LNCAP (cell line): ENCODE measurements around the gene ZNF200.

Source experiments
- TF ChIP-seq, protein P1 (sequence below): fragments of 450-650 bp; IDR thresholded peaks from 2 replicates; pipeline ENCODE4 v1.5.1; 2017; ENCODE audit warnings: mild to moderate bottlenecking

Gene ZNF200, protein sequence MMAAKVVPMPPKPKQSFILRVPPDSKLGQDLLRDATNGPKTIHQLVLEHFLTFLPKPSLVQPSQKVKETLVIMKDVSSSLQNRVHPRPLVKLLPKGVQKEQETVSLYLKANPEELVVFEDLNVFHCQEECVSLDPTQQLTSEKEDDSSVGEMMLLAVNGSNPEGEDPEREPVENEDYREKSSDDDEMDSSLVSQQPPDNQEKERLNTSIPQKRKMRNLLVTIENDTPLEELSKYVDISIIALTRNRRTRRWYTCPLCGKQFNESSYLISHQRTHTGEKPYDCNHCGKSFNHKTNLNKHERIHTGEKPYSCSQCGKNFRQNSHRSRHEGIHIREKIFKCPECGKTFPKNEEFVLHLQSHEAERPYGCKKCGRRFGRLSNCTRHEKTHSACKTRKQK

DNA sequence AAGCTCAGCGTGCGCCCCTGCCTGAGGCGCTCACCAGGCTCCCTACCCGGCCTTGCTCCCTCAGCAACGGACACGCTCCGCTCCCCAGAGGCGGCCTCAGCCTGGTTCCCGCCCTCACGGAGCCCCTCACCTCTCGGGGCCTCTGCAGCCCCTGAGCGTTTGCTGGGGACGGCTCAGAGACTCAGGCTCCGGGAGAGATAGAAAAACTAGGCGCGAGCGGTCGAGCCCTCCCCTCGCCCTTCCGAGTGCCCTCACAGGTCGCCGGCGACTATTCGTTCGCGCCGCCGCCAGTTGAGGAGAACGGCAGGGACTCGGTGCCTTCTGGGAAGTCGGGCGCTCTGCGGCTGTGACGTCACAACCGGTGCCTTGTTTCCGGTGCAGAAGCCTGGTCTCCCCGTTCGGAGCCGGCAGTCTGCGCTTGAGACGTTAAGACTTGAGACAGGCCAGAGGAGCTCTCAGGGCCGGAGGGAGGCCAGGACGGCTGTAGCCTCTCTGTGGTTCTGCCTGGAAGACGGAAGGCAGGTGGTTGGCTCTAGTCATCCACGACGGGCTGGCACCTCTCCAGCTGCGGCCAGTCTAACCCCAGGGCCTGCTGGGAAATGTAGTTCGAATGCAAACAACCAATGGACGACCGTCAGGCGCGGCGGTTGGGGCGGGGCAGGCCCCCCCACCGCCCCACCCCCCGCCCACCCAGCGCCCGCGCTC, at the start of gene ZNF200:
Gene ZNF200 (minus strand): TSS at position 302 of the 705 bp plus-strand sequence. CDS start 1,403 bp downstream, outside the sequence.
- TF ChIP-seq, protein P1, sequence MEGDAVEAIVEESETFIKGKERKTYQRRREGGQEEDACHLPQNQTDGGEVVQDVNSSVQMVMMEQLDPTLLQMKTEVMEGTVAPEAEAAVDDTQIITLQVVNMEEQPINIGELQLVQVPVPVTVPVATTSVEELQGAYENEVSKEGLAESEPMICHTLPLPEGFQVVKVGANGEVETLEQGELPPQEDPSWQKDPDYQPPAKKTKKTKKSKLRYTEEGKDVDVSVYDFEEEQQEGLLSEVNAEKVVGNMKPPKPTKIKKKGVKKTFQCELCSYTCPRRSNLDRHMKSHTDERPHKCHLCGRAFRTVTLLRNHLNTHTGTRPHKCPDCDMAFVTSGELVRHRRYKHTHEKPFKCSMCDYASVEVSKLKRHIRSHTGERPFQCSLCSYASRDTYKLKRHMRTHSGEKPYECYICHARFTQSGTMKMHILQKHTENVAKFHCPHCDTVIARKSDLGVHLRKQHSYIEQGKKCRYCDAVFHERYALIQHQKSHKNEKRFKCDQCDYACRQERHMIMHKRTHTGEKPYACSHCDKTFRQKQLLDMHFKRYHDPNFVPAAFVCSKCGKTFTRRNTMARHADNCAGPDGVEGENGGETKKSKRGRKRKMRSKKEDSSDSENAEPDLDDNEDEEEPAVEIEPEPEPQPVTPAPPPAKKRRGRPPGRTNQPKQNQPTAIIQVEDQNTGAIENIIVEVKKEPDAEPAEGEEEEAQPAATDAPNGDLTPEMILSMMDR: no peak

DNA sequence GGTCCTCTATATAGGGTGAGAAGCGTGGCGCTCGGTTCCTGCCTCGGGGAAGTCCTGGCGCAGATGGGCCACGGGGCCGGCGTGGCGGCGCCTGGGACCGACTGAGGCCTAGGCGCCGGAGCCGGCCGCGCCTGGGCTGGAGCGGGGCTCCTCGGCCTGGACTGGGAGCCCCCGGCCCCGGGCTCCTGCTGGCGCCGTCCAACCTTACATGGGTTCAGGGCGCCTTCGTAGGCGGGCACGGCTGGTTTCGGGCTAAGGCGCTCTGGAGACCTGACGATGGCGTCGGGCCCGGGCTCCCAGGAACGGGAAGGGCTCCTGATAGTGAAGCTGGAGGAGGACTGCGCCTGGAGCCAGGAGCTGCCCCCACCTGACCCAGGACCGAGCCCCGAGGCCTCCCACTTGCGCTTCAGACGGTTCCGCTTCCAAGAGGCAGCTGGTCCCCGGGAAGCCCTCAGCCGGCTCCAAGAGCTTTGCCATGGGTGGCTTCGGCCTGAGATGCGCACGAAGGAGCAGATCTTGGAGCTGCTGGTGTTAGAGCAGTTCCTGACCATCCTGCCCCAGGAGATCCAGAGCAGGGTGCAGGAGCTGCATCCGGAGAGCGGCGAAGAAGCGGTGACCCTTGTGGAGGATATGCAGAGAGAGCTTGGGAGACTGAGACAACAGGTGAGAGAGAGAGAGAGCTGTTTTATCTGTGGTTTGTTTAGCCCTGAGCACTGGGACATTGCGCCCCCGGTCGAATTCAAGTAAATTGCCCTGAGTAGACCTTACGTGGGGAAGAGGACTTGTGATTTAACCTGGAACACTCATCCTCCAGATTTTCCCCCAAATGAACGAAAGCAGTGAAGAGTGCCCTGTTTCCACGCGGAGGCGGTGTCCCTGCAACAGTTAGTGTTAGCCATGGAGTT, 48.8 kb upstream of the ZNF200 start:
- TF ChIP-seq, protein P1: no peak

DNA sequence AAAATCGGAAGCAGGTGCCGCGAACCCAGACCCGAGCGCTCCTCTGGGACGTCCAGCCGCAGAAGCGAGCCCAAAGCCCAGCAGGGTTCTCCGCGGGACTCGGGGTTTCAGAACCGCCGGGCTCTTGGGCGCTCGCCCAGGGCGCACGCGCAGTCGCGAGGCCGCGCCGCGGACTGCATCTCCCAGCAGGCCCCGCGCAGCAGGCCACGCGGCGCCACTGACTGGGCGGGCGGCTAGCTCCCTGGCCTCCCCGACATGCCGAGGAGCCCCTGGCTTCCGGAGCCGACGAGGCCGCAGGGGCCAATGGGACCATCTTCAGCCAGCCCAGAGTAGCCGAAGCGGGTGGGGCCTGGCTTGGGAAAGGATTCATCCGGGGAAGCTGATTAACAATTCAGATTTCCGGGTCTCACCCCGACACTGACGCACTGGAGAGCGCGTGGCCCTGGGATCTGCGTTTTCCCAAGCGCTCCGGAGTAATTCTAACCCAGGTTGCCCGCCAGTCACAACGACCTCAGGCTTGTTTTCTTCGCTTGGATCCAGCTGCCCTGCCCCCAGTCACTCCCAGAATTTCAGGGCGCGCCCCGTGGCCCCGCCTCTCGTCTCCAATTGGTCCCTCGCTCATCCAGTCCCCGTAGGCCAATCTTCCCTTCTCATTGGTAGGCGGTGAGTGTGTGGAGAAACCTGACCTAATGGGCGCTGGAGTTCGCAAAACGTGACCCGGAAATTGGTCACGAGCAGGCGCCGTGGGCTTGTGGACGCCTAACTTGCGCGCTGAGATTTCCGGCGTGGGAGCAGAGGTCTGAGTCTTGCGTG, 48.0 kb upstream of the ZNF200 start, which contains the start of gene ZNF263:
Gene ZNF263 (plus strand): TSS at position 762 of the 813 bp plus-strand sequence. CDS start 328 bp downstream, outside the sequence.
- TF ChIP-seq, protein P1: no peak

DNA sequence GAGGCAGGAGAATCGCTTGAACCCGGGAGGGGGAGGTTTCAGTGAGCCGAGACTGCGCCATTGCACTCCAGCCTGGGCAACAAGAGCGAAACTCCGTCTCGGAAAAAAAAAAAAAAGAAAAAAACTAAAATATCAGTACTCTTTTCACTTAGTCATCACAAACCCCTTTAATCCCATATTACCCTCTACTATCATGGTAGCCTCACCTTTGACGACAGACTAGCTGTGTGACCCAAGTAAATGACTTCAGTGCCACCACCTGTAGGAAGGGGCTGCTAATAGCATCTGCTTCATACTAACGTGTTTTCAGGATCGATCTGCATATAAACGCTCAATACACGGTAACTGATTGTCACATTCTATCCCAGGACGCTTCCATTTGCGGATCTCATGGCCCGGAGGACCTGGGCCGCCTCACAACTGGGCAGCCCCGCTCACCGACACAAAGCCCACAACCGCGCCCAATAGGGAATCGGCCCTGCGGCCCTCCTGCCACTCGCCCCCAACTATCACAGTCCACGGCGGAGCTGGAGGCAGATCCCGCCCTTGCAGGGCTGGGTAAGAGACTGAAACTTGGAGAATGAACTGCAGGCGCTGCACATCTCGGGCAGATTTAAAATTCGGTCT, 47.3 kb upstream of the ZNF200 start:
- TF ChIP-seq, protein P1: no peak

DNA sequence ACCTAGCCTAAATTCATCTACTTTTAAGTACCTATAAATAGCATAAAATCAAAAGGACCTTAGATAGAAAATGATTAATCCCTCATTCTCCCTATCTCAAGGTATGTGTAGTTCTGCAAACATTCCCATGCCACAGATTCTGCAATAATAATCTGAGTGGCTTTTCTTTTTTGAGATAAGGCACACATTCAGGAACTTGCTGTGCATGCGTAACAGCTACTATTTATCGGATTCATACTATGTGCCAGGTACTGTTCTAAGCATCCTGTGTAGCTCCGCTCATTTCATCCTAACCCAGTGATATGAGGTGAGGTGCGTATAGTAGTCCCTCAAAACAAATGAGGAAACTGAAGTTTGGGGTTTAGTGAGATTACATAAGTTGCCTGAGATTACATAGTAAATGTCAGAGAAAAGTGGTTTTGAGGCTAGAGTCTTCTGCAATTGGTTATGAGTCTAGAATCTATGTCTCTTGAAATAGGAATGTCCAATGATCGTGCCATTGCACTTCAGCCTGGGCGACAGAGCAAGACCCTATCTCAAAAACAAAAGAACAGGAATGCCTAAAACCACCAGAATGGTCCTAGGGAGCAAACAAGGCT, 46.4 kb upstream of the ZNF200 start:
- TF ChIP-seq, protein P1: no peak

DNA sequence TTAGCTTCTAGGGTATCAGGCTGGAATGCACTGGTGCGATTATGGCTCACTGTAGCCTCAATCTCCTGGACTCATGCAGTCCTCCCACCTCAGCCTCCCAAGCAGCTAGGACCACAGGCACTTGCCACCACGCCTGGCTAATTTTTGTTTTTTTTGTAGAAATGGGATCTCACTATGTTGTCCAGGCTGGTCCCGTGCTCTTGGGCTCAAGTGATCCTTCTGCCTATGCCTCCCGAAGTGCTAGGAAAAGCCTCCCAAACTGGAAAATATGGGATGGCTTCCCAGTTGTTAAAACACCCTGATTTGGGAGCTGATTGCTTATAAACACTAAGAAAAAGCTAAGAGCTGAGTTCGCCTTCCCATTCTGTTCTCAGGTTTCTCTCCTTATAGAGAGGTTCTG, 41.7 kb upstream of the ZNF200 start:
- TF ChIP-seq, protein P1: no peak
